NCI-H748 treated with DMSO at 0.1 percent for 48 hours (cell line): ENCODE data around the gene DHRS2.
"Not testable (repeated sequence)": the region's sequence is repeated elsewhere in the genome, so short reads cannot be mapped to it uniquely, and the experiment has no call there.

Experiments used
- DNase-seq: peaks from one replicate; lab custom pipeline; 2025; lab: John Stamatoyannopoulos, UW

The DHRS2 gene

GRCh38 chr14:23636317-23637211, at the start of gene DHRS2:
Gene DHRS2 (plus strand): TSS chr14:23636364. CDS start chr14:23638865, 2,501 bp downstream.
- DNase-seq: no peak

- peak; percentile 63 for DNase-seq
These were observed 47.1 kb upstream of the DHRS2 start for GRCh38 chr14:23588884-23589598.

- DNase-seq: no peak
These were observed 46.6 kb upstream of the DHRS2 start for GRCh38 chr14:23589606-23590005.

GRCh38 chr14:23590198-23590597, 46.0 kb upstream of the DHRS2 start:
- DNase-seq: no peak

- not testable (repeated sequence) for DNase-seq
These were observed 42.0 kb upstream of the DHRS2 start for GRCh38 chr14:23594191-23594590.

GRCh38 chr14:23600322-23600707, 35.8 kb upstream of the DHRS2 start:
- DNase-seq: no peak

- no peak for DNase-seq
These were observed 35.4 kb upstream of the DHRS2 start for GRCh38 chr14:23600806-23601205.

- no peak for DNase-seq
These were observed 34.7 kb upstream of the DHRS2 start for GRCh38 chr14:23601424-23601823.

- DNase-seq: no peak
These were observed 34.4 kb upstream of the DHRS2 start for GRCh38 chr14:23601845-23602180.

- no peak for DNase-seq
These were observed 33.7 kb upstream of the DHRS2 start for GRCh38 chr14:23602181-23603095.

GRCh38 chr14:23603103-23603502, 33.1 kb upstream of the DHRS2 start:
- no peak for DNase-seq

- no peak for DNase-seq
These were observed 32.0 kb upstream of the DHRS2 start for GRCh38 chr14:23604148-23604547.

GRCh38 chr14:23604675-23605170, 31.4 kb upstream of the DHRS2 start:
- DNase-seq: no peak

- no peak for DNase-seq
These were observed 30.1 kb upstream of the DHRS2 start for GRCh38 chr14:23605931-23606585.

GRCh38 chr14:23608454-23608853, 27.7 kb upstream of the DHRS2 start:
- no peak for DNase-seq

GRCh38 chr14:23609001-23609400, 27.2 kb upstream of the DHRS2 start:
- no peak for DNase-seq

GRCh38 chr14:23609411-23610089, 26.6 kb upstream of the DHRS2 start:
- not testable (repeated sequence) for DNase-seq

GRCh38 chr14:23610090-23610814, 25.9 kb upstream of the DHRS2 start:
- DNase-seq: no peak

GRCh38 chr14:23610815-23611289, 25.3 kb upstream of the DHRS2 start:
- no peak for DNase-seq

GRCh38 chr14:23612354-23612732, 23.8 kb upstream of the DHRS2 start:
- no peak for DNase-seq
